AG09309 (cell line): ENCODE measurements around the gene MEG3.

Experiments
- DNase-seq: peaks from one replicate; pipeline ENCODE4 v3.0.0-alpha.2; 2010; ENCODE audit warnings: low read depth
- H3K4me3 ChIP-seq: 2 replicates; pipeline ENCODE4 v1.5.1; 2011; ENCODE audit warnings: mild to moderate bottlenecking, low read depth, low read length, moderate library complexity; ENCODE audit not compliant: control insufficient read depth
- CTCF ChIP-seq: IDR thresholded peaks from 2 replicates; pipeline ENCODE4 v1.5.1; 2011; ENCODE audit warnings: mild to moderate bottlenecking, low read depth, low read length, inconsistent platforms; ENCODE audit not compliant: insufficient read depth, control insufficient read depth; ENCODE audit errors: missing control alignments

The MEG3 gene

DNA sequence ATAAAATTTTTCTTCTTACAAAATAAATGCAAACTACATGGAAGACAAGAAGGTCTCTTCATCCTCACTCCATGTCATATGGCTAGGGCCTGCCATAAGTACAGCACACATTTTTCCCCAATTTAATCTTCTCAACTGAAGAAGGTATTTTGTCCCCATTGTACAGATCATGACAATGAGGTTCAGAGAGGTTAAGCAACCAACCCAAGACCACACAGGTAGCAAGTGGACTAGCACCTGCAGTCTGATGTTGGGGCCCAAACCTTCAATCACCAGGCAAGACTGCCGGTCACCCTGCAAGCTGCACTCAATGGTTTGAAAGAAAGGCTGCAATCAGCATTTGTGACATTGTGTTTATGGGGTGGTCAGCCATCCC, 6.5 kb upstream of the MEG3 start:
- DNase-seq: no peak
- H3K4me3 ChIP-seq: no peak overlapping the region
- no peak for TF ChIP-seq CTCF

GRCh38 chr14:100819829-100820475, 6.0 kb upstream of the MEG3 start:
- no peak for DNase-seq
- TF ChIP-seq CTCF: no peak
- no peak overlapping the region for H3K4me3 ChIP-seq

GRCh38 chr14:100820957-100821356, 5.0 kb upstream of the MEG3 start:
- no peak for DNase-seq
- H3K4me3 ChIP-seq: no peak overlapping the region
- TF ChIP-seq CTCF: no peak

GRCh38 chr14:100822013-100822412, 3.9 kb upstream of the MEG3 start:
- TF ChIP-seq CTCF: no peak
- DNase-seq: no peak

DNA sequence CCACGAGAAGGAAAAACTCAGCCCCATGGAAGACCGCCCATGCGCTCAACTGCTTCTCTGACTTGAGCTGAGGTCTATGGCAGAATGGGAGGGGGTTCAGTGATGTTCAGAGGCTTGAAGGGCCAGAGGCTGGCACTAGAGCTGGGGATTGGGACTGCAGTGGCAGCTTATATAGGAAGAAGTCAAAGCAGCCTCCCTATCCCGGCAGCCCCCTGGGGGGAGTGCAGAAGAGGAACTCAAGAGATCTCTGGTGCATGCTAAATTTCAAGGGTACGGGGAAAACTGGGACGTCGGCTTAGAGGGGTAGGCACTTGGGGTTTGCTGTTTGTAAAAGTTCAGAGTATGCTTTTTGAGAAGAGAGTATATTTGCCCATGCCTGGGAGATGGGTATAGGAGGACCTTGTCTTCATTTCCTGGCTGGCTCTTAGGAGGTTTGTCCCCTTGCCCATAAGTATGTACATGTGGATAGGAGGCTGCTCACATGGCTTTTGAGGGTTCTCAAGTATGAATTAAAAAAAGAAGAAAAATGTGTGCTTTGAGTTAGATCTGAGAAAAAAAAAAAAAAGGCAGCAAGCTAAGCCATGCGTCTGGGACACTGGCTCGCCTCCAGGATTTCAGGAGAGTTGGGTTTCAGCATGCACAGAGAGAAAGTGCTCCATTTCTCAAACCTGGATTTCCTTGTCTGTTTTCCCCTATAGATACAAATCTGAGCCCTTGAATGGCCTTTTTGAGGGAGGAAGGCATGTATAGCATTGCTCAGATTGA, 3.2 kb upstream of the MEG3 start:
- TF ChIP-seq CTCF: no peak
- H3K4me3 ChIP-seq: no peak overlapping the region
- DNase-seq: no peak

More at GRCh38 chr14:100822013-100822412, 3.9 kb upstream of the MEG3 start:
- H3K4me3 ChIP-seq: no peak overlapping the region

GRCh38 chr14:100823413-100824080, 2.4 kb upstream of the MEG3 start:
- no peak for DNase-seq
- TF ChIP-seq CTCF: no peak
- H3K4me3 ChIP-seq: no peak overlapping the region
